COLO668 (cell line): ENCODE data around the gene SOWAHC.
"Not testable (repeated sequence)": the region's sequence is repeated elsewhere in the genome, so short reads cannot be mapped to it uniquely, and the experiment has no call there.

ENCODE experiments used
- DNase-seq: peaks from one replicate; lab custom pipeline; 2025; ENCODE audit not compliant: unreplicated experiment; lab: John Stamatoyannopoulos, UW

SOWAHC gene

DNA sequence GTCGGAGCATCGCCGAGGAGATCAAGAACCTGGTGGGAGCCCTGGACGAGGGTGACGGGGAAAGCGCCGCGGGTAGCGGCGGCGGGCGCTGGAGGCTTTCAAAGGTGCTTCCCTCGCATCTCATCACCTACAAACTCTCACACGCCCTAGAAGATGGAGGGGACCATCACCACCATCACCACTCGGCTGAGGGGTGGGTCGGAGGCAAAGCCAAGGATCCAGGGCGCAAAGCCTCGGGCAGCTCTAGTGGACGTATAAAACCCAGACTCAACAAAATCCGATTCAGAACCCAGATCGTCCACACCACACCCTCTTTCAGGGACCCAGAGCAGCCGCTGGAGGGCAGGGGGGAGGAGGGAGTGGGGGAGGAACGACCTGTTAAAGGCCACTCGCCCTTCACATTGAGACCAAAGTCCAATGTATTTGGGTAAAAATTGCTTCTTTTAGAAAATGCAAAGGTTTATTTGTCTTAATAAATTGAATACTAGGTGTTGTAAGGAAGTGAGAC, 1.5 kb downstream of the SOWAHC start:
- DNase-seq = no peak

DNA sequence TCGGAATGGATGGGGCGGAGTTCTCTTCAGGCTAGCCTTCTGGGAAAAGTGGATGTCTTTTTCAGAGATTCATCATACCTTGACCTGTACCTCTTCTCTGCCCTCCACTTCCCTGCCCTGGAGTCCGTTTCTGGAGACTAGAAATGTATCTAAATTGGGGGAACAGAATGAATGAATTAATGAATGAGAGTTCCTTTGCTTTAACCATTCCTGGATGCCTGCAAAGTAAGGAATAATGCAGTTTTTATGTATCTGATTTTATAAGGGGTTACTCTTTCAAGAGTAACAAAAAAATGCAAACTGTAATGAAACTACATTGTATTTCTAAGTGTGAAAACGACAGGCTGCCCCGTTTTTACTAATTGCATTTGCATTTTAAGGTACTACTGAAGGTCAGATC, 2.0 kb downstream of the SOWAHC start:
- DNase-seq = no peak

DNA sequence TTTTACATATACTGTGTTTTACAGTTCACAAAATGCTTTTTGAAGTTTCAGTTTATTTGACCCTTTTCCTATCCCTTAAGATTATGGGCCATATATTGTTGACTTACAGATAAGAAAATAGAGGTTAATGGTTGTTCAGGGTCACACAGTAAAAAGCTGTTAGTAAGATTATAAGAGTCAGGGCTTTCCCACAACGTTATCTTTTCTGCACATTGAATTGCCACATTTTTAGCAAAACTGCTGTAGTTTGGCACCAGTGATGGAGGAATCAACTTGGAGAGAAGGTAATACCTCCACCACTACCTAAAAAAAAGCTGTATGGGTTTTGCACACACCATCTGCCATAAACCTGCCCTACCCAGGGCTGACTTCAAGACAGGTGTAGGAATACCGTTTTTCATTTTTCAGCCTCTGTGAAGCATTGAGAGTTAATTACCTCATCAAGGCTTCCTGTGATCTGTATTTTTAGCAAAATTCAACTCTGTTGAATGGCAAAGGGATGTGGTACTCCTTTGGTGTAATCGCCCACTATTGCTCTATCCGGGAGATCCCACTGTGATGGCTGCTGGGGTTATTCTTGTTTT, 5.0 kb downstream of the SOWAHC start:
- no peak for DNase-seq

DNA sequence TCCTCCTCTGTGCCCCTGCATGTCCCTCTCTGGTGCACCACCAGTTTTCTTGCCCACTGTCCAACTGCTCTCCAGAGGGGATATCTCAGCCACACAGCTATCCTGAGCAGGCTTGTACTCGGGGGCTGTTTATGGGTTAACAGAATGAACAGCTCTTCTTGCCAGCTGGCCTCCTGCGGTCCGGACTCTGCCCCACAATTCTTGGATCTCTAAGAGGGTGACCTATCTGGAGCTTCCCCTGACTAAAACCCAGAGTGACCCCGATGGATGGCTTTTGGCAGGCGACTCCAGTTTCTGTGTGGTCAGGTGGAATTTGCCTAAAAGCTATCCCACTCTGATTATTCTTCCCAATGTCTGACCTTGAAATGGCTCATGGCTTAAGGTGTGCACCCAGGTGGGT, 9.1 kb downstream of the SOWAHC start:
- DNase-seq = no peak

DNA sequence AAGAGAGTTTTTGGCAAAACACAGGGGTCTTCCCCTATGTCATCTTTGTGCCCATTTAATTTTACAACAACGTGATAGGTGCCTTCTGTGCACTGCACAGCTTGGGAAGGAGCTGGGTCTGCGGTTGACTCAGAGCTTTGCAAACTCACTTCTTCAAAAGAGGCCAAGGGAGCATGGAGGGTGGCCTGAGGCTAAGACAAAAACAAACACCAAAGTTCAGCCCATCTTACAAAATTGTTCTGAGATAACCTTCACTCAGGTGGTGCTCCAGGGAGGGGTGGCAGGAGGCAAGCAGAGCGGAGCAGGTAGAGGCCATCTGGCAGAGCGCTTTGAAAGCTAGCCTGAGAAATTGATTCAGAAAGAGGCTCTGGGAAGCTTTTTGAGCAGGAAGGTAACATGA, 9.8 kb downstream of the SOWAHC start:
- DNase-seq = no peak

DNA sequence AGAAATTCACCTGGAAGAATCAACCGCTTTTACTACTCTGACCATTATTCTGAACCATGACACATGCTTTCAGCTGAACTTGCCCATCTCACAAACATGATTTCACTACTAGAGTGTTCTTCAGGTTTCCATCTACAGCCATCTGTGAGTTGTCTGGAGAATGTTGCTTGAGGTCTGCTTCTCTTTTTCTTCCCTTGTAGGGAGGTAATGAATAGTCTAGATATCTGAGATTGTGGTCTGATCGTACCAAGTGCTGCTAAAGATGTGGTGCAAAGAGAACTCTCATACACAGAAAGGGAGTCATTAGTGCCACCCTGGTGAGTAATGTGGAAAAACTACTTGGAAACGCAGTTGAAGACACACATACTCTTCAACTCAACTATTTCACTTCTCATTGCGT, 10.2 kb downstream of the SOWAHC start:
- DNase-seq = no peak

DNA sequence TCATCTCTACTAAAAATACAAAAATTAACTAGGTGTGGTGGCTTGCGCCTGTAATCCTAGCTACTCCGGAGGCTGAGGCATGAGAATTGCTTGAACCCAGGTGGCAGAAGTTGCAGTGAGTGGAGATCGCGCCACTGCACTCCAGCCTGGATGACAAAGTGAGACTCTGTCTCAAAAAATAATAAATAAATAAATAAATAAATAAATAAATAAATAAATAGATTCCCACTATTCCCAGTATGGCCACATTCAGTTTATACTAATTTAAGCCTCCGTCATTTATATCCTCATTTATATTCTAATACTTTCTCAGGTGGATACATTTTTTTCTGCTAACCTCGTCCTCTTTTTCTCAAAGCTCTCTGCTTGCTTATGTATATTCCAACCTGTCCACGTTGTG, 14.2 kb downstream of the SOWAHC start:
- not testable (repeated sequence) for DNase-seq

DNA sequence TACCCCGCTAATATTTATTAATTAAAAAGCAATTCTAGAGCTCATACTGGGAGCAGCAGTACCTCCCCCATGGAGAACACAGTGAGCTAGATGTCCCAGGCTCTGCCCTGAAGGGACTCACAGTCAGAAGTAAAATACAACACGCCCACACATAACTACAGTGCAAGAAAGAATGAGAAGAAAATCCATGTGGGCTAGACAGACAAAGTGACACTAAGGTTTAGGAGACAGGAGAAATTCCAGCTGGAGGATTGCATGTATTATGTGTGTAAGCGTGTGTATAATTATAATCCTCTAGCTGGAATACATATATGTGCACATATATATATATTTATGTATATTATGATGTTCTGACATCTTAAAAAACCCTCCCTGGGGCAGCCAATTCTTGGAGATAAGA, 15.7 kb downstream of the SOWAHC start:
- no peak for DNase-seq

DNA sequence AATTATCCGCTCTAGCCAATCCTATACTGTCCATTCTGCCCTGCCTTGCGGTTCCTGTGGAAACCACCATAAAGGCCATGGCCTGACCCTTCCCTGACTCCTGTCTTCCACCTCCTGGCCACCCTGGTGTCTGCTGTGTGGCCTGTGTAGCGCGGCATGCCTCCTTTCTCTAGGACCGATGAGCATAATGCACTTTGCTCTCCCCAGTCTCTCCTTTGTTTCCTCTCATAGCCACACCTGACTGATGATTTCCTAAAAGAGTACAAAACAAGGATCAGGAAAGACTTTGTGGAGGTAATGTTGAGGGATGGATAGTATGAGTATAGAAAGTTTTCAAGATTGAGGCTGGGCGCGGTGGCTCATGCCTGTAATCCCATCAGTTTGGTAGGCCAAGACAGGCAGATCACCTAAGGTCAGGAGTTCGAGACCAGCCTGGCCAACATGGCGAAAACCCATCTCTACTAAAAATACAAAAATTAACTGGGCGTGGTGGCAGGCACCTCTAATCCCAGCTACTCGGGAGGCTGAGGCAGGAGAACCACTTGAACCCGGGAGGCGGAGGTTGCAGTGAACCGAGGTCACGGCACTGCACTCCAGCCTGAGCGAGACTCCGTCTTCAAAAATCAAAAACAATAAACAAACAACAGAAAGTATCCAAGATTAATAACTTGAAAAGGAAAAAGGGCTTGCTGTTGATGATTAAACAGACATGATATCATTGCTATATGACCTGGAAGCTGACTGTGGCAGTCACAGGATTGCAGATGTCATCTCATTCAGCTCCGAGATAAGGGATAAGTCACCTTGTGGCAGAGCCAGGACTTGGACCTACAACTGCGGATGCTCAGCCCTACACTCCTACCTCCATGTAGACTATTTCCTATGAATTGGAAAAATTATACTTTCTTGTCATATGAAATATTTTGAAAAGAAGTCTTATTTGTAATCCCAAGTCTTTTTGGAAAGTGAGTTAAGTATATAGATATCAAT, 16.6 kb downstream of the SOWAHC start:
- no peak for DNase-seq

DNA sequence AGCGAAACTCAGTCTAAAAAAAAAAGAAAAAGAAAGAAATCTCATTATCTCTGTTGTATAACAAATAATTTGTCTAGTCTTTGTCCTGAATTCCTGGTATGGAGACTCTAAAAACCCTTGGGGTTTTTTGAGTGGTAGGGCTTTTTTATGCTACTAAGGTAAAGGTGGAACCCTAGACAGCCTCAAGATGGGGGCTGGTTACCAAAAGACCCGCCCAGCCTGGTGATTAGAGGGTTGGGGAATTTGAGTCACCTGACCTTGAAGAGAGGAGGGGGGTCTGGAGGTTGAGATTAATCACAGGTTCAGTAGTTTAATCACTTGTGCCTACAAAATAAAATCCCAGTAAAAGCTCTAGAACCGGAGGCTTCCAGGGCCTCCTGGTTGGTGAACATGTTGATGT, 17.6 kb downstream of the SOWAHC start:
- no peak for DNase-seq

DNA sequence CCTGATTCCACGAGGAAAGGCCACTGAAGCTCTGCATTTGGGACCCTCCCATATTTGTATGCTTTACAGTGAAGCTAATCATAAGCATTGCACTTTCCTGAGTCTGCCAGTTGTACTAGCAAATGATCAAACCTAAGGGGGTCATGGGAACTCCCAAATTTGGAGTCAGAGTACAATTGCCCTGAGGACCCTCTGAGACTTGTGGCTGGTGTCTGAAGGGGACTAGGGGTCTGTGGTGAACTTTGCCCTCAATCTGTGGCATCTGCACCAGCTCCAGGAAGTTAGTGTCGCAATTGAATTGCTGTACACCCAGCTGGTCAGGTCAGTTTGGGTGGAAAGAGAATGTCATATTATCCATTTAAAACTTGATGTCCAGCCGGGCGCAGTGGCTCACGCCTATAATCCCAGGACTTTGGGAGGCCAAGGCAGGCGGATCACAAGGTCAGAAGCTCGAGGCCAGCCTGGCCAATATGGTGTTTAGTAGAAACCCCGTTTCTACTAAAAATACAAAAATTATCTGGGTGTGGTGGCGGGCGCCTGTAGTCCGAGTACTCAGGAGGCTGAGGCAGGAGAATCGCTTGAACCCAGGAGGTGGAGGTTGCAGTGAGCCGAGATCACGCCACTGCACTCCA, 18.1 kb downstream of the SOWAHC start:
- DNase-seq = no peak

DNA sequence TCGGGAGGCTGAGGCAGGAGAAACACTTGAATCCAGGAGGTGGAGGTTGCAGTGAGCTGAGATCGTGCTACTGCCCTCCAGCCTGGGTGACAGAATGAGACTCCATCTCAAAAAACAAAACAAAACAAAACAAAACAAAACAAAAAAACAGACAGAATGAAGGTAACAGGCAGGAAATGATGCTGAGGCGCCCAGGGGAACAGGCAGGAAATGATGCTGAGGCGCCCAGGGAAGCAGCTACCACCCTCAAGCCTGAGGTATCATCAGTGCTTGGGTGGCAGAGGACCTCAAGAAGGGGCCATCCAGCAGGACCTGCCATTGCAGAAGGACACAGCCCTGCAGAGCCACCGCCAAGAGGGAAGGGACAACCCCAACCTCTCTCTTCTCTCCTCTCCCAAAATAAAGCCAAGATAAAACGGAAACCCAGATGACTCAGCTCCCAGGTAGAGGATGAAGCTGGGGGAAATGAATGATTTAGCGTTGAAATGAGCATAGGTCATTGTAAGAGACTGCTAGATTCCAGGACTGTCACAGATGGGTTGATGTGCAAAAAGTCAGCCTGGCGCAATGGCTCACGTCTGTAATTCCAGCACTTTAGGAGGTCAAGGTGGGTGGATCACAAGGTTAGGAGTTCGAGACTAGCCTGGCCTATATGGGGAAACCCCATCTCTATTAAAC, 19.3 kb downstream of the SOWAHC start:
- DNase-seq = no peak

DNA sequence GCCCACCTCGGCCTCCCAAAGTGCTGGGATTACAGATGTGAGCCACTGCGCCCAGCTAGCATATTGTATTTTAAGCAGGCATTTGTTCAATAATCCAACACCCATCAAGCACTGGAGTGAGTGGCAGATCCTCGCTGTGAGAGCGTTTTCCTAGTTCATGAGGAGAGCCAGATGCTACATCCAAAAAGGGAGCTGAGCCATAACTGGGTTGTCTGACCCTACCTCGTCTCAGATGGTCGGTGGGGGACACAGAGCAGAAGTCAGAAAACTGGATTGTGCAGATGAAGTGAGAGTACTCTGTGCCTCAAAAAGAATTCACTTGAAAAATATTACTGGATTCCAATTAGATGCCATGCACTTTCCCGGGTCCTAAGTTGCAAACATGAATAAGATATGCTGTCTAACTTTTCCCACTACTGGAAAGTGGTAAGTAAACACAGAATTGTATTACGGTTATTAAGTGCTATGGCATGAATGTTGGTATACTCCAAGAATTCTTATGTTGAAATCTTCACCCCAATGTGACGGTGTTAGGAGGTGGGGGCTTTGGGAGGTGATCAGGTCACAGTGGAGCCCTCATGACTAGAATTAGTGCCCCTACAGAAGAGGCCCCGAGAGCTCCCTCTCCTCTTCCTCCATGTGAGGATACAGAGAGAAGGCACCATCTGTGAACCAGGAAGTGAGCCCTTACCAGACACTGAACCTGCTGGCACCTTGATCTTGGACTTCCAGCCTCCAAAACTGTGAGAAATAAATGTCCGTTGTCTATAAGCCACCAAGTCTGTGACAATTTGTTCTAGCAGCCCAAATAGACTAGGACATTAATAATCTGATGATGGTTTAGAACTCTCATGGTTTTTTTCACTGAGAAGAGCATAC, 21.5 kb downstream of the SOWAHC start:
- no peak for DNase-seq

DNA sequence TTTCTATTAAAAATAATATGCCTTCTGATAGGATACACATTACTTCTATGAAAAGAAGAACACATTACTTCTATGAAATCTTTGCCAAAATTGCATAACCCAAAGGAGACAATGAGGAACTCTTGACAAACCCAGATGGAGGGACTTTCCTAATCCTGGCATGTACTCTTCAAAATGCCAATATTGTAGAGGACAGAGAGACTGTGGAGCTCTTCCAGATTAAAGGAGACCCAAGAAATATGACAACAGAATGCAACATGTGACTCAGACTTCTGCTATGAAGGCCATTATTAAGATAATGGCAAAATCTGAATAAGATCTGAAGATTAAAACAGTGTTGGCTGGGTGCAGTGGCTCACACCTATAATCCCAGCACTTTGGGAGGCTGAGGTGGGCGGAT, 22.2 kb downstream of the SOWAHC start:
- no peak for DNase-seq

DNA sequence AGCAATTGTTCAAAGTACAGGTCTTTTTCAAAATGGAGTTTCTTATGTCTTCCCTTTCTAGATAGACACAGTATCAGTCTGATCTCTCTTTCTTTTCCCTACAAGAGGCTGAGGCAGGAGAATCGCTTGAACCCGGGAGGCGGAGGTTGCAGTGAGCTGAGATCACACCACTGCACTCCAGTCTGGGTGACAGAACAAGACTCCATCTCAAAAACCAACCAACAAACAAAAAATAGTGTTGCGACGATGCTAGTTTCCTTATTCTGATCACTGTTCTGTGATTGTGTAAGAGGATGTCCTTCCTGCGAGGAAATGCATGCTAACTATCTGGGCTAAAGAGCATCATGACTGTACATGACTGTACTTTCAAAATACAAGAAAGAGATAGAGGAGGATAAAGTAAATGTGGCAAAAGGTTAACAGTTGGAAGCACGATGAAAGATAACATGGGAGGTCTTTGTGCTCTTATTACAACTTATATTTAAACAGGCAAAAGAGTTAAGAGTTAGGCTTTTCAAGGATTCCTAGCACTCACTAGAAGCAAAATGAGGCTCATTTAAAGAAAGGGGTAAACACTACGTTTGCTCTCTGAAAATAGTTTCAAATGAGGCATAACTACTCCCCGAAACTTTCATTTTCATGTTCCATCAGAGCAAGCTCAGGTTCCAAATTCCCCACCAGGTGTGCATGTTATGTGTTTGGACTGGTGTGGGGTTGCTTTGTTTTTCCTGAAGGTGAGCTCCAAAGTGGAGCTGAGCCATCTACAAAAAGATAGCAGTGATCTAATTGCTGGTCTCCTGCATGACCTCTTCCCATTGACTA, 23.8 kb downstream of the SOWAHC start:
- DNase-seq = peak; percentile 19

DNA sequence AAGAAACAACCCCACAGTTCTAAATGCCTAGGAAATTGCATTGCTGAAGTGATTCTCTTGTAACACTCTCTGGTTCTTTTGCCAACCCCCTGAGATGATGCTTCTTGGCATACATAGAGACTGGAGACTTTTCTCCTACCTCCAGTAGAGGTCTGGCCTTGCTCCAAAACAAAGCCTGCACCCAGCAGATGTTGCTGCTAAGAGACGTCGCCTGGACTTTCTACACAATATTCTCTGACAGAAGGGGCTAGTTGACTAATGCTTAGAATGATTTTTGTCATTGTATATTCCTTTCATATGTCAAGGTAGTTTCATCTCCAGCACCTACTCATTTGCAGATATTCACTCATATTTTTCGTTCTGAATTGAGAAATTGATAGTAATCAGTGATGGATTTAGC, 24.6 kb downstream of the SOWAHC start:
- peak; percentile 9 for DNase-seq

DNA sequence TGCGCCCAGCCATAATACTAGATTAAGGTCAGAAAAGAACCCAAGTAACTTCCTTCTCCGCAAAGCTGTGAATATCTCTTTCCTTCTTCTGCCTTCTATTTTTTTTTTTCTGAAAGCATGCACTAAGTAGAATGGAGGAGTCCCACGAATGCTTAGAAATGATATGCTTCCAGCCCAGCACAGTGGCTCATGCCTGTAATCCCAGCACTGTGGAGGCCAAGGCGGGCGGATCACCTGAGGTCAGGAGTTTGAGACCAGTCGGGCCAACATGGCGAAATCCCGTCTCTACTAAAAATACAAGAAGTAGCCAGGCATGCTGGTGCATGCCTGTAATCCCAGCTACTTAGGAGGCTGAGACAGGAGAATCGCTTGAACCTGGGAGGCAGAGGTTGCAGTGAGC, 25.8 kb downstream of the SOWAHC start:
- not testable (repeated sequence) for DNase-seq

DNA sequence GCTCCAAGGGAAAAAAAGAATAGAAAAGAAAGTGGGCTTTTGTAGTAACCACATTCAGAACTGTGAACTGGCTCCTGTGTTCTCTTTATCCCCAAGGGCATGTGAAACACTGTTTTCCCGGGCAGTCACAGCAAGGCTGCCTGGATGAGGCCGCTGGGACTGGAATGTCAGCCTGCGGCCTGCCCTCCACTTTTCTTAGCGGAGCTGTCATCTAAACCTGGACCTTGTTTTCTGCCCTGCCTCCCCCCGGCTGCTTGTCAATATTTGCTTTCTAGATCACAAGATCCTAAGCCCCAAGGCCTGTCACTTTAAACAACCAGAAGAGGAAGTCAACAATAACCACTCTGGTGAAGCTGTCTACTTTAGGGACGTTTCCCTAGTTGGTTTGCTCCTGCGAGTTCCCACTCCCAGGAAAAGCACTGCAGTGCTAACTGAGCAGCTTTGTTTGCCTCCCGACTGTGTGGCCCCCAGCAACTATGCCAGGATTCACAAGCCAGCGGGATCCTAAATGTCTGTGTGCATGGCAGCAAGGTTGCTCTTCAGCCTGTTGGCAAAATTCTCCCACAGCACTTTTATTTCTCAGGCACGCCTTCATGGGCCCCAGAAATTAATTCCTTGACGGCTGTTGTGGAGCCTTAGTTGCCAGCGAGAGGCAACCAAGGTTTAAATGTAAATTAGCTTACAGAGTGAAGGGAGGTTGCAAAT, 30.6 kb downstream of the SOWAHC start:
- DNase-seq = peak; percentile 68
